NCI-H2029 (cell line): ENCODE data around the gene RGS6.

Experiments used
- DNase-seq: peaks from one replicate; lab custom pipeline; 2025; lab: John Stamatoyannopoulos, UW

RGS6 gene

GRCh38 chr14:72164420-72165228, 232.4 kb downstream of the RGS6 start:
- no peak for DNase-seq

DNA sequence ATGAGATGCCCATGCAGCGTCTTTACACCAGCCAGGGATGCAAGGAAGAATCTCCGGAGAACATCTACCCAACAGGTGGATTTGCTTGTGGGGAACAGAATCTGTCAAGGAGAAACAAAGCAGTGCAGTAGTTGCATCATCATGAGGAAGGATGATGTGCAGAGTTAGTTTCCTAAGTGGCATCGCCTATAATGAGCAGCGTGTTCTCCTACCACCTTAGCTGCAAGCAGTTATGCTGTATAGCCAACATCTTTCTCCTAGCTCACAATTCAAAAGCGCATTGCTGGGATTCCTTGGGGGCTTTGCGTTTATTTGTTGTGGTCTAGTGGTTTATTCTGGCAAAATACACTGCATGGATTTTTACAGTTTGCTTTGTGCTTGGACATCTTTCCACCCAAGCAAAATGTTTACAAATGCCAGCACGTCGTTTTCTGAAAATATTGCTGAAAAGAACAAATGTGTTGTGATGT, 233.0 kb downstream of the RGS6 start:
- DNase-seq, result no peak

DNA sequence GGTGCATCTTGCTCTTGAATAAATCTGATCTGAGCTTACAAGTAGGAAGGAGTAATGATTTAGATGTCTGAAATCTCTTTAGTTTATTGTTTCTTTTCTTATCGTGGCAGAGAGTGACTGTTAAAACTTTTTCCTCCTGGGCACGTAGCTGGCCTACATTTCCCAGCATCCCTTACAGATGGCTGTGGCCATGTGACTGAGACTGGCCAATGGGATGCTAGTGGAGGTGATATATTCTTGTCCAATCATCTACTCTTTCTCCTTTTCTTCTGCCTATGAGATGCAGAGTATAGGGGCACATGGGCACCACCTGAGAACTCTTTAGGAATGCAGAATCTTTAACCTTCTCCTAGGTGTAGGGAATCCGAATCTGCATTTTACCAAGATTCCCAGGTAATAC, 237.3 kb downstream of the RGS6 start:
- DNase-seq, result no peak

DNA sequence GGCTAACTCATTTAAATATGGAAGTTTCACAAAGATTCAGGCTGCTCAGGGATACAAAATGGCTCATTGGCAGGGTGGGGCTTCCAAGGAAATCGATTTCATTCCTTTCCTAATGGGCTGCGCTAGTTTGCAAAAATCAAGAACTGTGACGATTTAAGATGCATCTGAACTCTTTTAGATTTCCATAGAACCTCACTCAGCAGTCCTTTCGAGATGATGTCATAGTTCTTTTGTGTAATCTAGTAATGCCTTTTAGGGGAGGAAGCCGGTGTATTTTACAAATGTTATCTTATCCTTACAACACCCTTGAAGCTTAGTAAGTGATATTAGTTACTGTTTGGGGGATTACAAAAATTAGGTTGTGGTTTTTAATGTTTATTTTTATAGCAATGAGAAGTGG, 239.8 kb downstream of the RGS6 start:
- DNase-seq, result no peak

DNA sequence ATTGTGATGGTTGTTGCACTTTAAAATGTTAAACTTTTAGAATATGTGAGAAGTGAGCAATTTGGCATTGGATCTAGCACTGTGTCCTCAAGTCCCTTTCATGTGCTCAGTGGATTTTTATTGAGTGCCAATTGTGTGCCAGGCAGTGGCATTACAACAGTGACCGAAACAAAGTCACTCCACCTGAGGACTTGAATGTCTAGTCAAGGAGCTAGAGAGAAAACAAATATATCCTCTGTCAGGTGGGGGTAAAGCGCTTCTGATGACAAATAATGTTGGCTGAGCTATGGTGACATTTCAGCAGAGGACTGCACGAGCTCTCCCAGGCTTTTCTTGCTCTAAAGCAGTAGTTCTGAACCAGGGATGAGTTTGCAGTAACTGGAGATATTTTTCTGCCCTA, 240.4 kb downstream of the RGS6 start:
- no peak for DNase-seq

- DNase-seq, result no peak
Measured at GRCh38 chr14:72173038-72173720, 240.9 kb downstream of the RGS6 start.

- no peak for DNase-seq
Measured at GRCh38 chr14:72177251-72177650, 245.0 kb downstream of the RGS6 start.

GRCh38 chr14:72178517-72178916, 246.3 kb downstream of the RGS6 start:
- DNase-seq, result no peak

DNA sequence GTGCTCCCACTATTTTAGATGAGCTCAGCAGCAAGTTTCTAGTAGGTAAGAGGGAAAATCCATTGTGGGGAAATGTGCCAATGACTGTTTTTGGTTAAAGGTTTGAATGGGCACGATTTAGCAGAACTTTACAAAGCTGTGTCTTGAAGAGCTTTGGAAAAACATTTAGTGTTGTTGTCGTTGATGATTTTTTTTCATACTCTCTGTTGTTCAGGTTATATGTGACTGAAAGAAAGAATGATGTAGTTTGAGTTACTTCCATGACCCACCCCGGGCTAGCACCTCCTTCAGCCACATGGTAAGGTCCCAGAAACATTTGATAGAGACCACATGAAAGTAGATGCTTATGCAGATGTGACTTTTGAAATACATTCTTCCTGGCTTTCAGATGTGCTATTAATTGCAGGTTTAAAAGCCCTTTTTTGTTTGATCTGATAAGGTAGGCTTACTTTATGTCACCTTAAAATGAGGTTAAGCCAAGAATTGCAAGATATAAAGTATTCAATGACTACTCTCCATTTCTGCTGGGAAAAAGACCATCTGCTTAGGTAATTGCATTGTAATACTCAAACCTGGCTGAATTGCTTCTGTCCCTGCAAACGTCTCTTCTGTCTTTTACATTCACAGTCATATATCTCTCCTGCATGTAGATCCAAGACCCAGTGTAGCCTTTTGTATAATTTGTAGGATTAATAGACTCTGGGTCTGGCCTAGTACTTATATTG, 250.6 kb downstream of the RGS6 start:
- no peak for DNase-seq

- no peak for DNase-seq
Measured at GRCh38 chr14:72183631-72184030, 251.4 kb downstream of the RGS6 start.

GRCh38 chr14:72186523-72186922, 254.3 kb downstream of the RGS6 start:
- DNase-seq, result no peak

DNA sequence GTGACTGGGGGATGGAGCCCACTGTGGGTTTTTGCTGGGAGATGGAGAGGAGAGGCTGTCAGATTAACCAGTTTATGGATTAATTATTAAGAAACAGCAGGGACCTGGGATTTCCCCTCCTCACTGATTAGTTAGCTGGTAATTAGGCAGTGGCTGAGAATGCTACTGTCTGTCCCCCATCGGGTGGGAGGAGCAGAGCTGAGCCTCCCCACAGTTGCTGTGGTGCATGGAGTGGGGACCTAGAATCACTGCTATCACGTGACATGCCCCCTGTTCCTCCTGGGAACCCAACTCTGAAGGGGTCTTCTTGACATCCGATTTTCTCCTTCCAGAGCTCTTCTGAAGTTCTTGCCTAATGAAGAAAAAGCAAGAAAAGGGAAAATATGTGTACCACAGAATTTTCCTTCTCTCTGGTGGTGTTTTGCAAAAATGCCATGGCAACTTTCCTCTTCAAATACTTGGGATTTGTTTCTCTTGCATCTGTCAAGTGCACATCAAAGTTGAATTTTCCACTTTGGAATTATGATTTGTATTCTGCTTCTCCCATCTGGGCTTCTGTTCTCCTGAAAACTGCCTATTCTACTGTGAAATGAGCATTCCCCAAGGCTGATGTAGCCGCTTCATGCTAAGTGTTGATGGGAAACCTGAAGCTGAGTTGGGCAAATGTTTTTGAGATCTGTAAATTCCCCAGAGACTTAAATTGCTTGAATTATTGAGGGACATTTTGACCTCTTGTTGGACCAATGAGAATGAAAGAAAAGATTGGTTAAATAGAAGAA, 264.2 kb downstream of the RGS6 start:
- no peak for DNase-seq

DNA sequence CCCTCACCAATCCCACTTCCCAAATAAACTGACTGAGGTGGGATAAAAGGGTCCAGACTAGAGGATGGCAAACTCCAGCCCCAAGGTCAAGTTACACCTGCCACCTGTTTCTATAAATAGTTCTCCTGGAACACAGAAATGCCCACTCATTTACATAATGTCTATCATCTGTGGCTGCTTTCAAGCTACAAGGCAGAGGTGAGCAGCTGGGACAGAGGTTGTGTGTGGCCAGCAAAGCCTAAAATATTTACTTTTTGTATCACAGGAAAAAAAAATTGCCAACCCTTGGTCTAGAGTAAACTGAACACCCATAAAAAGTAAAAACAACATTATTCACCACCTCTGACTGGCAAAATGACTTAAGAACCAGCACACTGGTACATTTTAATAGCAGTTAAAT, 269.4 kb downstream of the RGS6 start:
- DNase-seq, result no peak

DNA sequence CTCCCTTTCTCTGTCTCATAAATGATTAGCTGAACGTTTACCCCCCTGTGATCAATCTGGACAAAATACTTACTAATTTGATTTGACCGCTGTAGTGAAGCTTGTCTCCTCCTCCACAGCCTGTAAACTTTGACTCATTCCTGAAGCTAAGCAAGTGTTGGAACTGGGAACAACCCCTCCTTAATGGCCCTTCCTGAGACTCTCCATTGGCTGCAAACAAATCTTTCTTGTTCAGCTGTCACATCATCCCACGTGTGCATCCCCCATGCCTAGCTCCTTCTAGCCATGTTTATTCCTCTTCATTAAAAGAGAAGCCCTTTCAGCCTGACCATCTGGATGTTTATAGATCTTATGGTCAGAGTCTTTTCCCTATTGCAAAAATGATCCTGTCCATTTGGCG, 281.2 kb downstream of the RGS6 start:
- DNase-seq, result no peak

DNA sequence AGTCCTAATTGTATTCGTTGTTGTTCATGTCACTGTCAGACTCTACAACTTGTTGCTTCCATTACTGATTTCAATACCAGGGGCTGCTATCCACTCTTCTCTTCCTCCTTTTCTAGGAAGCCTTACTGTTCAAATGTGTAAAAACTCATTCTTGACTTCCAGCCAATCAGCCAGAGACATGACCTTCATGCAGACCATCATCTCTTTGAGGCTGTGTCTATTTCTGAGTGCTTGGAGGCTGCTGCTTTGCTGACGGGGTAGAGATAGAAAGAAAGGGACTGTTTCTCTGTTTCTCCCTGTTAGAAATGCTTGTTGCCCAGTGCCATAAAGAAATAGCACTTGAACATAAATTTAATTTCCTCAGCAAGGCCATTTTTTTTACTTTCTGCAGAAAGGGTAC, 282.9 kb downstream of the RGS6 start:
- no peak for DNase-seq

- DNase-seq, result no peak
Measured at GRCh38 chr14:72217135-72217534, 284.9 kb downstream of the RGS6 start.

DNA sequence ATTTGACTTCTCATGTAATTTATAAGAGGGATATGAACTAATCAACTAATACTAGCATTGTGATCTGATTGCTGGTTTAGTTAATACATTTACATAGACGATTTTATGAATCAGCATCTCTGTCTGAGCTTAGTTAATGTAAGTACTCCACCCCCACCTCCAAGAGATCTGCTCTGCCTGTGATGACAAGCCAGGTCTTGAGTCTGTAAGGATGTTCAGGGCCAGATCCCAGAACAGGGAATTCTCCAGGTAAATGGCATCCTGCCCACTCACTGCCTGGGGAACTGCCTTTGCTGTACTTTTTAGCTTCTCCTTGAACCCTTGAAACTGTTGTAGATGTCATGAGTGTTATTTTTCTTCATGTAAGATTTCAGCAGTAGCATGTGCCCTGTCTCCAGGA, 289.8 kb downstream of the RGS6 start:
- no peak for DNase-seq

DNA sequence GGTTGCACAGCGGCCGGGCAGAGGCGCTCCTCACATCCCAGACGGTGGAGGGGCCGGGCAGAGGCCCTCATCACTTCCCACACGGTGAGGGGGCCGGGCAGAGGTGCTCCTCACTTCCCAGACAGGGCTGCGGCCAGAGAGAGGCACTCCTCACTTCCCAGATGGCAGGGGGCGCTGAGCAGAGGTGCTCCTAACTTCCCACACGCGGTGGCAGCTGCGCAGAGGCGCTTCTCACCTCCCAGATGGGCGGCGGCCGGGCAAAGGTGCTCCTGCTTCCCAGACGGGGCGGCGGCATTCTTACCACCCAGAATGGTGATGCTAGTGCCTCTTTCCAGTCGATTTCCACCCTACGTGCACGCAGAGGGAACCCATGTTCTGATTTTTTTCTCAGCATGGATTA, 304.4 kb downstream of the RGS6 start:
- no peak for DNase-seq

GRCh38 chr14:72237722-72238666, 305.8 kb downstream of the RGS6 start:
- DNase-seq, result no peak

GRCh38 chr14:72243309-72244293, 311.4 kb downstream of the RGS6 start:
- DNase-seq, result no peak
